MM.1S (cell line): ENCODE measurements around the gene OSBPL5.

Experiments
- DNase-seq: peaks from one replicate; pipeline ENCODE4 v3.0.0-alpha.2; 2015
- H2AFZ ChIP-seq: fragments of 300-600 bp; sonication (generic); 2 replicates; pipeline ENCODE4 v1.6.0; 2016; ENCODE audit warnings: antibody characterized with exemption, low read length
- H3F3A ChIP-seq: fragments of 300-600 bp; sonication (generic); 2 replicates; pipeline ENCODE4 v1.6.1; 2016; ENCODE audit warnings: mild to moderate bottlenecking, antibody characterized with exemption, low read length, moderate library complexity, mixed read lengths; ENCODE audit not compliant: insufficient read depth
- H3K27ac ChIP-seq: fragments of 300-600 bp; sonication (generic); 2 replicates; pipeline ENCODE4 v1.5.1; 2016; ENCODE audit warnings: mild to moderate bottlenecking, low read length
- H3K27me3 ChIP-seq: fragments of 300-600 bp; sonication (generic); replicated peaks from 2 replicates; pipeline ENCODE4 v1.6.0; 2016; ENCODE audit warnings: low read length; ENCODE audit not compliant: insufficient read depth
- H3K36me3 ChIP-seq: fragments of 300-600 bp; sonication (generic); replicated peaks from 2 replicates; pipeline ENCODE4 v1.6.1; 2016; ENCODE audit warnings: mild to moderate bottlenecking, low read length, mixed read lengths; ENCODE audit not compliant: insufficient read depth
- H3K4me1 ChIP-seq: fragments of 300-600 bp; sonication (generic); 2 replicates; pipeline ENCODE4 v1.6.1; 2016; ENCODE audit warnings: low read length, mixed read lengths
- H3K4me2 ChIP-seq: fragments of 300-600 bp; sonication (generic); 2 replicates; pipeline ENCODE4 v1.6.0; 2016; ENCODE audit warnings: low read depth, low read length
- H3K4me3 ChIP-seq: fragments of 300-600 bp; sonication (generic); 2 replicates; pipeline ENCODE4 v1.5.1; 2016; ENCODE audit warnings: low read length, mixed read lengths
- H3K79me2 ChIP-seq: fragments of 300-600 bp; sonication (generic); 2 replicates; pipeline ENCODE4 v1.6.1; 2016; ENCODE audit warnings: mixed run types, low read length, mixed read lengths
- H3K9ac ChIP-seq: fragments of 300-600 bp; sonication (generic); 2 replicates; pipeline ENCODE4 v1.6.1; 2016; ENCODE audit warnings: low read length, mixed read lengths
- H3K9me2 ChIP-seq: fragments of 300-600 bp; sonication (generic); replicated peaks from 2 replicates; pipeline ENCODE4 v1.6.1; 2016; ENCODE audit warnings: mild to moderate bottlenecking, low read length, mixed read lengths; ENCODE audit not compliant: insufficient read depth
- H3K9me3 ChIP-seq: fragments of 300-600 bp; sonication (generic); replicated peaks from 2 replicates; pipeline ENCODE4 v1.6.1; 2016; ENCODE audit warnings: mild to moderate bottlenecking, low read length, mixed read lengths; ENCODE audit not compliant: insufficient read depth
- H4K20me1 ChIP-seq: fragments of 300-600 bp; sonication (generic); 2 replicates; pipeline ENCODE4 v1.6.1; 2016; ENCODE audit warnings: mild to moderate bottlenecking, low read length, moderate library complexity, mixed read lengths; ENCODE audit not compliant: insufficient read depth
- CTCF ChIP-seq: fragments of 300-600 bp; sonication (generic); IDR thresholded peaks from 2 replicates; pipeline ENCODE4 v1.5.1; 2016; ENCODE audit warnings: antibody characterized with exemption, low read length, mixed read lengths
- EZH2 ChIP-seq: fragments of 300-600 bp; sonication (generic); optimal IDR thresholded peaks from 2 replicates; pipeline ENCODE3; 2017; ENCODE audit warnings: low read depth, mild to moderate bottlenecking, antibody characterized with exemption, low read length, mixed read lengths
- EZH2phosphoT487 ChIP-seq: fragments of 300-600 bp; sonication (generic); IDR thresholded peaks from 2 replicates; pipeline ENCODE4 v1.6.1; 2018; ENCODE audit warnings: antibody characterized with exemption, low read length

Gene OSBPL5

GRCh38 chr11:3159296-3160190, 5.6 kb downstream of the OSBPL5 start:
- Histone ChIP-seq H2AFZ (no peak overlapping the region), H3K9me3 (no peaks in the 10 kb centered on the region), H3K9ac (no peak overlapping the region), H3K9me2 (no peaks in the 10 kb centered on the region), H3K4me2 (no peak overlapping the region), H3K27me3 (no peaks in the 10 kb centered on the region), H3K4me1 (no peaks in the 10 kb centered on the region), H4K20me1 (no peaks in the 10 kb centered on the region), H3K4me3 (no peak overlapping the region), H3K79me2 (peaks cover 12% of the 10 kb centered on the region), H3K36me3 (no peaks in the 10 kb centered on the region), H3F3A (no peaks in the 10 kb centered on the region), H3K27ac (no peak overlapping the region)
- DNase-seq: no peak
- TF ChIP-seq CTCF (no peak), EZH2phosphoT487 (no peak), EZH2 (no peak)

GRCh38 chr11:3158821-3159220, 6.3 kb downstream of the OSBPL5 start:
- H2AFZ ChIP-seq: no peak overlapping the region
- no peaks in the 10 kb centered on the region for H3K9me3 ChIP-seq
- H3K36me3 ChIP-seq: no peaks in the 10 kb centered on the region
- peaks cover 6% of the 10 kb centered on the region for H3K79me2 ChIP-seq
- H3K27ac ChIP-seq: no peak overlapping the region
- no peak overlapping the region for H3K9ac ChIP-seq
- no peak for TF ChIP-seq CTCF
- no peak for TF ChIP-seq EZH2phosphoT487
- TF ChIP-seq EZH2: no peak
- no peak overlapping the region for H3K4me2 ChIP-seq
- DNase-seq: no peak
- H4K20me1 ChIP-seq: no peaks in the 10 kb centered on the region
- H3K9me2 ChIP-seq: no peaks in the 10 kb centered on the region
- no peaks in the 10 kb centered on the region for H3K27me3 ChIP-seq
- no peaks in the 10 kb centered on the region for H3K4me1 ChIP-seq
- no peak overlapping the region for H3K4me3 ChIP-seq
- no peaks in the 10 kb centered on the region for H3F3A ChIP-seq

- Histone ChIP-seq H3F3A (no peaks in the 10 kb centered on the region), H3K36me3 (no peaks in the 10 kb centered on the region), H3K79me2 (peaks cover 6% of the 10 kb centered on the region; the same call in 1 of the 2 replicates), H3K27me3 (no peaks in the 10 kb centered on the region), H3K4me1 (no peaks in the 10 kb centered on the region), H3K9ac (no peak overlapping the region), H2AFZ (no peak overlapping the region), H3K9me3 (no peaks in the 10 kb centered on the region), H4K20me1 (no peaks in the 10 kb centered on the region), H3K4me2 (no peak overlapping the region), H3K9me2 (no peaks in the 10 kb centered on the region), H3K27ac (no peak overlapping the region), H3K4me3 (no peak overlapping the region)
- TF ChIP-seq EZH2phosphoT487 (no peak), EZH2 (no peak), CTCF (no peak)
- no peak for DNase-seq
Measured at GRCh38 chr11:3158131-3158591, 6.9 kb downstream of the OSBPL5 start.
